Measurements from ENCODE around the gene FAM174A.

DNA sequence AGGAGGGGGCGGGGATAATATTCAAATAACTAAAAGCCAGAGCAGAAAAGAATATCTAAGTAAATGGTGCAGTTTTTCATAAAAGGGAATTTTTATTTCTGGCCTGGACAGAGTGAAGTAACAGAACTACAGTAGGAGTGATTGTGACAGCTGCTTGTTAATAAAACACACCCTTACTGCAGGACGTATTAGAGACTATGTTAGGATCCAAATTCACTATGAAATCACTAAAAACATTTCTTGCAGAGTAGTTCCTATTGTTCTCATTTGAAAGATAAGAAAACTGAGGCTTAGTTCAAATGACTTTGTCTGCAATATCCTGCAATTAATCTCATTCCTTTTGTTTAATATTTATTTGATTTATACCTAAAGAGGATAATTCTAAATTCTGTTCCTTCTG lies 39.5 kb downstream of the FAM174A start:
- TF ChIP-seq, protein P1, sequence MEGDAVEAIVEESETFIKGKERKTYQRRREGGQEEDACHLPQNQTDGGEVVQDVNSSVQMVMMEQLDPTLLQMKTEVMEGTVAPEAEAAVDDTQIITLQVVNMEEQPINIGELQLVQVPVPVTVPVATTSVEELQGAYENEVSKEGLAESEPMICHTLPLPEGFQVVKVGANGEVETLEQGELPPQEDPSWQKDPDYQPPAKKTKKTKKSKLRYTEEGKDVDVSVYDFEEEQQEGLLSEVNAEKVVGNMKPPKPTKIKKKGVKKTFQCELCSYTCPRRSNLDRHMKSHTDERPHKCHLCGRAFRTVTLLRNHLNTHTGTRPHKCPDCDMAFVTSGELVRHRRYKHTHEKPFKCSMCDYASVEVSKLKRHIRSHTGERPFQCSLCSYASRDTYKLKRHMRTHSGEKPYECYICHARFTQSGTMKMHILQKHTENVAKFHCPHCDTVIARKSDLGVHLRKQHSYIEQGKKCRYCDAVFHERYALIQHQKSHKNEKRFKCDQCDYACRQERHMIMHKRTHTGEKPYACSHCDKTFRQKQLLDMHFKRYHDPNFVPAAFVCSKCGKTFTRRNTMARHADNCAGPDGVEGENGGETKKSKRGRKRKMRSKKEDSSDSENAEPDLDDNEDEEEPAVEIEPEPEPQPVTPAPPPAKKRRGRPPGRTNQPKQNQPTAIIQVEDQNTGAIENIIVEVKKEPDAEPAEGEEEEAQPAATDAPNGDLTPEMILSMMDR (IDR thresholded peaks at IDR 0.05): no peak
- no peak for TF ChIP-seq EP300 (IDR thresholded peaks at IDR 0.05)
